NT2/D1 (cell line): ENCODE results near the gene NPC1.

Source experiments
- DNase-seq: peaks from one replicate; pipeline ENCODE4 v3.0.0-alpha.2; 2011; ENCODE audit warnings: low read depth, low spot score
- H3K27me3 ChIP-seq: 2 replicates; pipeline ENCODE4 v1.6.0; 2011; ENCODE audit warnings: mild to moderate bottlenecking; ENCODE audit not compliant: insufficient read length, insufficient read depth
- H3K36me3 ChIP-seq: 2 replicates; pipeline ENCODE4 v1.6.1; 2011; ENCODE audit warnings: mild to moderate bottlenecking, low read length, mixed read lengths; ENCODE audit not compliant: insufficient read depth, insufficient read length
- H3K4me1 ChIP-seq: 2 replicates; pipeline ENCODE4 v1.5.1; 2011; ENCODE audit not compliant: insufficient read depth, insufficient read length
- H3K4me3 ChIP-seq: 2 replicates; pipeline ENCODE4 v1.5.1; 2011; ENCODE audit warnings: low read depth; ENCODE audit not compliant: insufficient read length
- H3K9ac ChIP-seq: 2 replicates; pipeline ENCODE4 v1.6.0; 2011; ENCODE audit warnings: low read depth; ENCODE audit not compliant: insufficient read length
- H3K9me3 ChIP-seq: 2 replicates; pipeline ENCODE4 v1.5.1; 2011; ENCODE audit warnings: mild to moderate bottlenecking, low read length; ENCODE audit not compliant: insufficient read depth
- SUZ12 ChIP-seq: IDR thresholded peaks from 2 replicates; pipeline ENCODE4 v1.6.1; 2011; ENCODE audit not compliant: insufficient read length, insufficient read depth; ENCODE audit errors: extremely low read depth
- YY1 ChIP-seq: IDR thresholded peaks from 2 replicates; pipeline ENCODE4 v1.6.1; 2011; ENCODE audit not compliant: insufficient read length, insufficient read depth
- ZNF274 ChIP-seq: IDR thresholded peaks from 2 replicates; pipeline ENCODE4 v1.6.1; 2011; ENCODE audit warnings: mild to moderate bottlenecking, low read depth, low read length

The NPC1 gene

GRCh38 chr18:23503038-23503962 lies 83.0 kb downstream of the NPC1 start, which contains the start of gene RMC1:
TSS of gene RMC1 (plus strand) at chr18:23503511. CDS start at chr18:23503619, 108 bp downstream.
- DNase-seq: peak; percentile 82
- Histone ChIP-seq H3K9me3 (no peaks in the 10 kb centered on the region), H3K4me3 (peak within 1 kb of the TSS; percentile 79), H3K27me3 (peaks cover 29% of the 10 kb centered on the region), H3K36me3 (peaks cover 21% of the 10 kb centered on the region), H3K9ac (peak within 1 kb of the TSS; percentile 87), H3K4me1 (peaks cover 2% of the 10 kb centered on the region)
- TF ChIP-seq YY1 (no peak), ZNF274 (no peak), SUZ12 (no peak)

- no peak for TF ChIP-seq SUZ12
- TF ChIP-seq YY1: no peak
- no peak for TF ChIP-seq ZNF274
- Histone ChIP-seq H3K36me3 (peaks cover 15% of the 10 kb centered on the region), H3K4me3 (peak overlapping the region; percentile 67), H3K4me1 (peaks cover 2% of the 10 kb centered on the region), H3K9ac (peak overlapping the region; percentile 50), H3K27me3 (peaks cover 29% of the 10 kb centered on the region), H3K9me3 (no peaks in the 10 kb centered on the region)
- DNase-seq: no peak
Measured at GRCh38 chr18:23502516-23503037, 83.7 kb downstream of the NPC1 start.

- Histone ChIP-seq H3K4me3 (no peak overlapping the region), H3K36me3 (peaks cover 11% of the 10 kb centered on the region), H3K27me3 (peaks cover 29% of the 10 kb centered on the region), H3K9ac (no peak overlapping the region), H3K9me3 (no peaks in the 10 kb centered on the region), H3K4me1 (peaks cover 2% of the 10 kb centered on the region)
- DNase-seq: no peak
- TF ChIP-seq SUZ12 (no peak), ZNF274 (no peak), YY1 (no peak)
Measured at GRCh38 chr18:23501626-23502025, 84.7 kb downstream of the NPC1 start.

- Histone ChIP-seq H3K9ac (no peak overlapping the region), H3K9me3 (no peaks in the 10 kb centered on the region), H3K4me1 (peaks cover 2% of the 10 kb centered on the region), H3K27me3 (peaks cover 24% of the 10 kb centered on the region), H3K4me3 (no peak overlapping the region), H3K36me3 (no peaks in the 10 kb centered on the region)
- TF ChIP-seq ZNF274 (no peak), SUZ12 (no peak), YY1 (no peak)
- DNase-seq: no peak
Measured at GRCh38 chr18:23499291-23499781, 87.0 kb downstream of the NPC1 start.

- peaks cover 19% of the 10 kb centered on the region for H3K27me3 ChIP-seq
- peak; percentile 48 for DNase-seq
- H3K4me1 ChIP-seq: peaks cover 2% of the 10 kb centered on the region
- H3K9ac ChIP-seq: no peak overlapping the region
- no peaks in the 10 kb centered on the region for H3K36me3 ChIP-seq
- H3K9me3 ChIP-seq: no peaks in the 10 kb centered on the region
- TF ChIP-seq SUZ12 (no peak), YY1 (no peak), ZNF274 (no peak)
- H3K4me3 ChIP-seq: no peak overlapping the region
Measured at GRCh38 chr18:23498877-23499276, 87.4 kb downstream of the NPC1 start.

GRCh38 chr18:23498117-23498516 lies 88.2 kb downstream of the NPC1 start:
- Histone ChIP-seq H3K36me3 (no peaks in the 10 kb centered on the region), H3K9me3 (no peaks in the 10 kb centered on the region), H3K9ac (no peak overlapping the region), H3K4me1 (peaks cover 2% of the 10 kb centered on the region), H3K4me3 (no peak overlapping the region), H3K27me3 (peaks cover 14% of the 10 kb centered on the region)
- DNase-seq: no peak
- TF ChIP-seq SUZ12 (no peak), YY1 (no peak), ZNF274 (no peak)
